Measurements from ENCODE around the gene KIAA0513.

KIAA0513 gene

DNA sequence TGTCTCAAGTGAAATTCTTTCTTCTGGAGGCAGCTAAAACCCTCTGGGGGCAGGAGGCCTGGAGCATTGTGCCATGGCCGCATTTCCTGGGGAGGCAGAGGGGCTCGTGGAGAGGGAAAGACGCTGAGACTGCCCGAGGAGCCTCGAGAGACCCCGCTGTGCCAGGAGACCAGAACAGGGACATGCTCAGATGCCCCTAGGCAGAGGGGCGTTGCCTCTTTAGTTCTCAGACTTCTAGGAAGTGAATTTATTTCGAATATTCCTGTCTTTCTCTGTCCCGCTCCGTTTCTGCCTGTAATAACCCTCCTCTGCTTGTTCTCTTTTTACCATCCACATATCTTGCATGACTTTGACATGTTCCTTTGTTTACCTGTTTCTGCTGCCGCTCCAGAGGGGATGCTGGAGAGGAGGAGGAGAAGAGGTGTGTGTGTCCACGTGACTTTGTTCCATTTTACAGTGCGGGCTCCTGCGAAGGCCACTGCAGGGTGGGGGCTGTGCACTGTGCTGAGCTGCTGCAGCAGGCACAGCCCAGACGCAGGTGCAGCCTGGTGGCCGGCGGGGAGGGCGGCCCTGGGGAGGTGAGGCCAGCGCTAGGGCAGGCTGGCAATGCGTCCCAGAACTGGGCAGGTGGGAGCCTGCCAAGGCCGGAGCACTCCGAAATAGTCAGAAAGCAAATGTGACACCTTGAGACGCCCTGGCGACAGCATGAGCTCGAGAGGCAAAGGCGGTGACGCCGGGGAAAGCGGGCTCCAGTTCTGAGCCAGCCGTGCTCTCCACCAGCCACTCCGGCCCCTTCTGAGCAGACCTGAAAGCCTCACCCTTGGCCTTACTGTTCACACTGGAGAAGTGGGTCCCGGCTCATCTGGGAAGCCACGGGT lies 54.8 kb downstream of the KIAA0513 start:
- no peak overlapping the region for H3K27ac ChIP-seq
- POLR2A ChIA-PET (ENCODE audit: low non-redundant PET): no interaction called here
- TF ChIP-seq, protein P1, sequence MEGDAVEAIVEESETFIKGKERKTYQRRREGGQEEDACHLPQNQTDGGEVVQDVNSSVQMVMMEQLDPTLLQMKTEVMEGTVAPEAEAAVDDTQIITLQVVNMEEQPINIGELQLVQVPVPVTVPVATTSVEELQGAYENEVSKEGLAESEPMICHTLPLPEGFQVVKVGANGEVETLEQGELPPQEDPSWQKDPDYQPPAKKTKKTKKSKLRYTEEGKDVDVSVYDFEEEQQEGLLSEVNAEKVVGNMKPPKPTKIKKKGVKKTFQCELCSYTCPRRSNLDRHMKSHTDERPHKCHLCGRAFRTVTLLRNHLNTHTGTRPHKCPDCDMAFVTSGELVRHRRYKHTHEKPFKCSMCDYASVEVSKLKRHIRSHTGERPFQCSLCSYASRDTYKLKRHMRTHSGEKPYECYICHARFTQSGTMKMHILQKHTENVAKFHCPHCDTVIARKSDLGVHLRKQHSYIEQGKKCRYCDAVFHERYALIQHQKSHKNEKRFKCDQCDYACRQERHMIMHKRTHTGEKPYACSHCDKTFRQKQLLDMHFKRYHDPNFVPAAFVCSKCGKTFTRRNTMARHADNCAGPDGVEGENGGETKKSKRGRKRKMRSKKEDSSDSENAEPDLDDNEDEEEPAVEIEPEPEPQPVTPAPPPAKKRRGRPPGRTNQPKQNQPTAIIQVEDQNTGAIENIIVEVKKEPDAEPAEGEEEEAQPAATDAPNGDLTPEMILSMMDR (conservative IDR thresholded peaks at IDR 0.05; ENCODE audit: low read depth): no peak
- DNase-seq (ENCODE audit: low spot score): no peak
- CTCF ChIA-PET: interaction anchor here (0.6 kb wide), 1 partner anchor 110 kb away, joined by 3 read pairs; no protein-coding TSS in a partner anchor

DNA sequence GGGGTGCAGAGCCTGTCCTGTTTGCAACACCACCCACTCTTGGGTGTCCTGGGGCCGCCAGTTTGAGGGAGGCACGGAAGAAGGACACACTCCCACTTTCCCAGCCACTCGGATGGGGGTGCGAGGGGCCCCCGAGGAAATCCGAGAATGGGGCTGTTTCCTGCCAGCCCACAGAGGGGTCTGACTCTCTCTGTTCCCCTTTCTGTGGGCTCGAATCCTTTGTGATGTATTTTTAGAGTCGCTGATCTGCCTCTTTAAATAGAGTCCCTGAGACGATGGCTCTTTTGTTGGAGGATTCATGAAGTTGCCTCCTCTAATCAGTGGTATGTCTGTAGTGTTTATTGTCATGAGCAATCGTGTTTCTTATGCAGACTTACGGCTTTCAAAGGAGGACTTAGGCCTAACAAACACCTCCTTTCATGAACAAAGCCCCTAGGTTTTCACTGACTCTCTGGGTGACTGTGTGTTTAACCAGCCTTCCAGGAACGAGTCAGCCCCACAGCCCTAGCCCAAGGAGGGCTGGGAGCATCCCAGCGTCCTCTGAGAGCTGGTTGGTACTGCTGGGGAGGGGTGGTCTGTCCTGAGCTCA lies 55.5 kb downstream of the KIAA0513 start:
- DNase-seq (ENCODE audit: low spot score): no peak
- TF ChIP-seq, protein P1 (conservative IDR thresholded peaks at IDR 0.05; ENCODE audit: low read depth): no peak
- H3K27ac ChIP-seq: no peak overlapping the region
- POLR2A ChIA-PET (ENCODE audit: low non-redundant PET): no interaction called here
- CTCF ChIA-PET: interaction anchor here (0.6 kb wide), 1 partner anchor 213 kb away, joined by 3 read pairs; no protein-coding TSS in a partner anchor

DNA sequence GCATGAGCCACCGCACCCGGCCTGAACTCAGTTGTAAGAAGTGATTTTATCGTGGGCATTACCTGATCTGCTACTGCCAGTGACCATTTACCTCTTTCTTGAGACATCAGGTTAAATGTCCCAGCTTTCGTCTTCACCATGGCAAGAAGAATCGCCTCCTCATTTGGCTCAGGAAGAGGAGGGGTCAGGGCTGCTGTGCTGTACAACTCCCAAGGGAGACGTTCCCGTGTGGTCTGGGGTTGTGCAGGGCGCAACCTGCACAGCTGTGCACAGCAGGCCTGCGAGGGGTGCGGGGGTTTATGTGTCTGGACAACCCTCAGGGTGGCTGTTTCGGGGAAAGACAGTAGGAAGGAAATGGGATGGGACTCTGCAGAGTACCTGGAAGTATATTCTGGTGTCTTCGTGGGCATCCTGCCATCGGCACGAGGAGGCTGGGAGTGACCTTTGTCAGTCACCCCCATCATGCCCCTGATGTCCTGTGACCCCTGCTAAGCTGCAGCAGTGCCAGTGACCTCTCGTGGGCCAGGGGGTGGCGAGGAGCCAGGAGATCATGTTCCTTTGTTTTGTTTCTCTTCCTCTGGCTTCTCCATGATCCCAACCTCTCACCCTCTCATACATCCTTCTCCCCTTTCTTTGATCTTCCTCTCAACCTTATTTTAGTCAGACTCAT lies 57.4 kb downstream of the KIAA0513 start:
- CTCF ChIA-PET: interaction anchor here (0.7 to 1.2 kb wide), 2 partner anchors 27 to 100 kb away, joined by 3 to 4 read pairs; no protein-coding TSS in a partner anchor
- TF ChIP-seq, protein P1 (conservative IDR thresholded peaks at IDR 0.05; ENCODE audit: low read depth): no peak
- no peak overlapping the region for H3K27ac ChIP-seq
- no peak for DNase-seq (ENCODE audit: low spot score)
- POLR2A ChIA-PET (ENCODE audit: low non-redundant PET): no interaction called here

DNA sequence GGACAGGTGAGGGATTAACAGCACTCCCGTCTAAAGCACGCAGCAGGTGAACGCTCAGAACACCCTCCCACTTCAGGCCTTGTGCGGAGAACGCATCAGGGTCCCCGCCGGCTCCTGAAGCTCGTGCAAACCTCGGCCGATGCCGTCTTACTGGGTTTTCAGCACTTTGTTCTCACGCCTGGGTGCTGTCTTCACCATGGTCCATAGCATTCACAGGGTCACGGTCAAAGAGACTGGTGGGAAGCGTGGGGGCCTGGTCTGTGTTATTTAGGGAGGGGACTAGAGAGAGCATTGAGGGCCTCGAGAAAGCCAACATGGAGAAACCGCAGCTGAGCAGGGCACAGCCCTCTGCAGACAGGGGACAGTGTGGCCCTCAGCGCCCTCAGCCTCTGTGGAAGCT lies 58.1 kb downstream of the KIAA0513 start:
- DNase-seq (ENCODE audit: low spot score): no peak
- POLR2A ChIA-PET (ENCODE audit: low non-redundant PET): no interaction called here
- no peak overlapping the region for H3K27ac ChIP-seq
- CTCF ChIA-PET: interaction anchor here (0.9 to 1.2 kb wide), 2 partner anchors 27 to 101 kb away, joined by 4 to 5 read pairs; partner anchors contain the start of gene CIBAR2
- TF ChIP-seq, protein P1 (conservative IDR thresholded peaks at IDR 0.05; ENCODE audit: low read depth): no peak

DNA sequence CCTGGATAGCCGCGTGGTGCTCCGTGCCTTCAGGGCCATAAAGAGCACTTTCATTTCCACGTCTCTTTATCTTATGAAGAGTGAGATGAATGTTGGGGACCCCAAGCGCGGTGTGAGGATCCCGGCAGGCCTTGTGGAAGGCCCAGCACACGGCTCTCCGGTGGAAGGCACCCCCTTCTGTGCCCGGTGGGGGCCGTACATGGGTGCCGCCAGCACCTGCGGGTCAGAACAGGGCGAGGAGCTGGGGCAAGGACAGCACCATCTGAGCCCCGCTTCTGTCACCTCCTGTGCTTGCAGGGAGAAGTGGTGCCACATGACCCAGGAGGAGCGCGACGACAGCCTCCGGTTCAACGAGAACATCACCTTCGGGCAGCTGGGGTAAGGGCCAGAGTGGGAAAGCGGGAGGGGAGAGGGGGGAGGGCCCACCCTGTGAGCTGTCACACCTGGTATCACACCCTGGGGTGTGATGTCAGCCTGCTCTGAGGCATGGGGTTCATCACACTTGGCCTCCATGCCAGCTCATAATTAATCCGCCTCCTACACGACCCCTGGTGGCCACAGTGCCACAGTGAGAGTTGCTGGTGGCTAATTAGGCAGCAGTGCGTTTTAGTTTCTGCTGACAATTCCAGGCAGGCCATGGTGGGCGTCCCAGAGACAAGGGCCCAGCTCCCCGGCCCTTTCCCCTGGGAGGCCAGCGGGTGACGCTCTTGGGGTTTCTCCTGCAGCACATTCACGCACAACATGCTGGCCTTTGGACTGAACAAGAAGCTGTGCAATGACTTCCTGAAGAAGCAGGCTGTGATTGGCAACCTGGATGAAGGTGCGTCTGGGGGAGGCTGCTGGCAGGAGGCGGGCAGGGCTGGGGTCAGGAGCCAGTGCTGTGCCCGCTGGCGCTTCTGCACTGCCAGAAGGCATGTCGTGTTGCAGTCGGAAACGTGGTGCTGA lies 59.0 kb downstream of the KIAA0513 start:
- TF ChIP-seq, protein P1 (conservative IDR thresholded peaks at IDR 0.05; ENCODE audit: low read depth): peak; percentile 73
- peak; percentile 85 for DNase-seq (ENCODE audit: low spot score)
- POLR2A ChIA-PET (ENCODE audit: low non-redundant PET): no interaction called here

More for the DNA sequence above, 59.0 kb downstream of the KIAA0513 start:
- CTCF ChIA-PET: interaction anchor here (0.5 to 1.5 kb wide), 29 partner anchors 9 to 362 kb away, joined by 3 to 11 read pairs (median 3); partner anchors contain the start of genes CIBAR2, KIAA0513 and ZDHHC7
- no peak overlapping the region; the same call in 1 of the 2 replicates for H3K27ac ChIP-seq

All from RWPE1 (cell line).